Kidney (tissue), 14 donors: ENCODE data around the gene TRPM3. TPM values are rescaled to one million over a fixed set of nuclear protein-coding genes. Genes with fewer than 3 reads are reported as not detected.

Experiments
- DNase-seq, 5 donors: peaks; one replicate each; pipeline ENCODE4 v3.0.0-alpha.2; 2013 to 2020
- FAIRE-seq: peaks from 2 replicates; lab custom pipeline; 2012; peaks lifted over from hg19 to GRCh38; lab: Jason Lieb, UNC
- H3K27ac ChIP-seq, 2 donors: one replicate each; pipeline ENCODE4 v1.7.0; 2013; ENCODE audit warnings: low read depth in 2 of 2, low read length in 2 of 2, inconsistent platforms in 1 of 2
- H3K27me3 ChIP-seq: one replicate; pipeline ENCODE4 v1.7.1; 2013; ENCODE audit warnings: low read length, inconsistent platforms; ENCODE audit not compliant: control insufficient read depth, insufficient read depth
- H3K36me3 ChIP-seq, 3 donors: one replicate each; pipeline versions ENCODE4 v1.7.0 to v1.7.1; 2013; ENCODE audit warnings: low read length in 3 of 3, control low read depth in 1 of 3, inconsistent platforms in 1 of 3; ENCODE audit not compliant: insufficient read depth in 3 of 3, control insufficient read depth in 2 of 3
- H3K4me1 ChIP-seq, 3 donors: one replicate each; pipeline versions ENCODE4 v1.7.0 to v1.7.1; 2013; ENCODE audit warnings: low read length in 3 of 3, inconsistent platforms in 1 of 3, low read depth in 1 of 3; ENCODE audit not compliant: control insufficient read depth in 2 of 3, insufficient read depth in 2 of 3
- H3K4me3 ChIP-seq, 3 donors: one replicate each; pipeline versions ENCODE4 v1.7.0 to v1.8.1; 2013; ENCODE audit warnings: low read length in 3 of 3, control low read depth in 1 of 3, inconsistent platforms in 1 of 3
- H3K9ac ChIP-seq, 3 donors: one replicate each; pipeline versions ENCODE4 v1.7.0 to v1.7.1; 2013; ENCODE audit warnings: low read length in 3 of 3, control low read depth in 1 of 3, inconsistent platforms in 1 of 3
- H3K9me3 ChIP-seq, 3 donors: one replicate each; pipeline versions ENCODE4 v1.7.0 to v1.7.1; 2013; ENCODE audit warnings: low read length in 3 of 3, control low read depth in 1 of 3, inconsistent platforms in 1 of 3; ENCODE audit not compliant: control insufficient read depth in 2 of 3, insufficient read depth in 1 of 3
- intact Hi-C: fragments of 100-400 bp; cut with DNase I; formaldehyde crosslinking; loops from one replicate; pipeline ENCODE4 v1.11.1; 2022
- polyA plus RNA-seq: library from polyadenylated mRNA; stranded (reverse); fragments of 350-450 nt; fragmentation: Illumina TruSeq; extraction: RNeasy Lipid Tissue Mini Kit (QIAGEN cat#74804); gene quantifications from one replicate; pipeline ENCODE4 v1.2.3, GENCODE V29; 2014; ENCODE audit warnings: low read depth, low replicate concordance; ENCODE audit not compliant: insufficient read depth
- total RNA-seq: library from RNA; stranded (reverse); fragmentation: NEBNext Ultra II Directional; extraction: Animal tissue kit (Norgen Biotek cat#: 25700); gene quantifications from one replicate; pipeline ENCODE4 v1.2.1, GENCODE V29; 2021
- TF ChIP-seq, protein P1 (sequence below): IDR thresholded peaks from 3 replicates; pipeline ENCODE4 v1.5.1; 2012; ENCODE audit warnings: mild to moderate bottlenecking, moderate library complexity, borderline replicate concordance; ENCODE audit not compliant: insufficient read depth; ENCODE audit errors: extremely low read depth
- donor health status: control.
- donor health status: control.
- donor health status: control.
- donor health status: control.
- donor health status: control.
- donor health status: DM: yes; HTN: yes; CAD: no.
- donor health status: Normal renal cell carcinoma (clear cell type).

The TRPM3 gene
- total and polyA plus RNA-seq, 2 donors from 2014 or later, result 8.8 to 11.4 TPM

DNA sequence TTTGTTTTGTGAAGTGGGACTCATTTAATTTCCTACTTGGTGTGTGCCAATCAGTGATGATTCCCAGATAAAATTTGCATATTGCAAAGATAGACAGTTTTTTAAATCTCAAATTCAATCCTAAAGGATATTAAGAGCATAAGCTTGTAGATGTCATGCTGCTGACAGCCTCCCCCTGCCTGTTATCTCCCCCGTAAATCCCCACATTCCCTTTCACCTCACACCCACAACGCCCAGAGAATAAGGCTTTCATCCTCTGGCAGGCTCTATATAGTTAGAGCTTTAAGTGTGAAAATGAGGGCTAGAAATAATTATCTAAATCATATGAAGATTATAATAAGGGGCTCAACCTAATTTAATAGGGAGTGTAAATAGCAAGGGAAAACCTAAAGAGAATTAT, 265.0 kb downstream of the TRPM3 start:
- Histone ChIP-seq H3K4me1 (peaks cover 0 to 24% (median 21%) of the 10 kb centered on the region in 3 donors), H3K27me3 (no peaks in the 10 kb centered on the region), H3K9me3 (no peaks in the 10 kb centered on the region), H3K4me3 (no peak overlapping the region), H3K9ac (no peak overlapping the region), H3K27ac (no peak overlapping the region), H3K36me3 (peaks cover 0 to 17% (median 2%) of the 10 kb centered on the region in 3 donors)
- intact Hi-C loops, result no loop called here
- TF ChIP-seq, protein P1, sequence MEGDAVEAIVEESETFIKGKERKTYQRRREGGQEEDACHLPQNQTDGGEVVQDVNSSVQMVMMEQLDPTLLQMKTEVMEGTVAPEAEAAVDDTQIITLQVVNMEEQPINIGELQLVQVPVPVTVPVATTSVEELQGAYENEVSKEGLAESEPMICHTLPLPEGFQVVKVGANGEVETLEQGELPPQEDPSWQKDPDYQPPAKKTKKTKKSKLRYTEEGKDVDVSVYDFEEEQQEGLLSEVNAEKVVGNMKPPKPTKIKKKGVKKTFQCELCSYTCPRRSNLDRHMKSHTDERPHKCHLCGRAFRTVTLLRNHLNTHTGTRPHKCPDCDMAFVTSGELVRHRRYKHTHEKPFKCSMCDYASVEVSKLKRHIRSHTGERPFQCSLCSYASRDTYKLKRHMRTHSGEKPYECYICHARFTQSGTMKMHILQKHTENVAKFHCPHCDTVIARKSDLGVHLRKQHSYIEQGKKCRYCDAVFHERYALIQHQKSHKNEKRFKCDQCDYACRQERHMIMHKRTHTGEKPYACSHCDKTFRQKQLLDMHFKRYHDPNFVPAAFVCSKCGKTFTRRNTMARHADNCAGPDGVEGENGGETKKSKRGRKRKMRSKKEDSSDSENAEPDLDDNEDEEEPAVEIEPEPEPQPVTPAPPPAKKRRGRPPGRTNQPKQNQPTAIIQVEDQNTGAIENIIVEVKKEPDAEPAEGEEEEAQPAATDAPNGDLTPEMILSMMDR, result no peak
- FAIRE-seq (no peak), DNase-seq (no peak)

DNA sequence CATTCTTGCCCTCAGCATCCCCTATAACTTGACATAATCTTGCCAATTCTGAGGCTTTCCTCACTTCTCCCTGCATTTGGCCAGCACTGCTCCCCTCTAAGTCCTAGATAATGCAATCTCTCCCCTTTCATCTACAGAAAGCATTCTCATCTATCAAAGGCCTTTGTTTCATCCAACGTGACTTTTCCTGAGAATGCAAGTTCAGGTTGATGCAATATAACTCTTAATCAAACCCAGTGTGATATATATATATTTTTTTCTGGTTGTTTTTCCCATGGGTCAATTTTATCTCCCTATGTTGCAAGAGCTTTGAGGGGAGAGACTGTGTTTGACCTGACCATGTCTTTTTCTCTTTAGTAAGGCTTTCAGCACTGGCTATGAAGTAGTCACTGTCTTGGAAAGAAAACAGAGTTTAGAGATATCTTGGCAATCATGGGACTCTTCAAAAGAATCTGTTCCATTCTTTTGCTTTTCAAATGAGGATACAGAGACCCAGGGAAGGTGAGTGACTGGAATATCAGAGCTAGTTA, 268.6 kb downstream of the TRPM3 start:
- H3K9ac ChIP-seq, result no peak overlapping the region
- intact Hi-C loops, result no loop called here
- DNase-seq (no peak), FAIRE-seq (no peak)
- H3K4me3 ChIP-seq, result no peak overlapping the region
- no peaks in the 10 kb centered on the region for H3K9me3 ChIP-seq
- no peaks in the 10 kb centered on the region for H3K27me3 ChIP-seq
- TF ChIP-seq, protein P1, result no peak
- no peak overlapping the region for H3K27ac ChIP-seq
- H3K4me1 ChIP-seq, result peaks cover 0 to 13% (median 6%) of the 10 kb centered on the region in 3 donors
- H3K36me3 ChIP-seq, result peaks cover 0 to 4% (median 0%) of the 10 kb centered on the region in 3 donors

DNA sequence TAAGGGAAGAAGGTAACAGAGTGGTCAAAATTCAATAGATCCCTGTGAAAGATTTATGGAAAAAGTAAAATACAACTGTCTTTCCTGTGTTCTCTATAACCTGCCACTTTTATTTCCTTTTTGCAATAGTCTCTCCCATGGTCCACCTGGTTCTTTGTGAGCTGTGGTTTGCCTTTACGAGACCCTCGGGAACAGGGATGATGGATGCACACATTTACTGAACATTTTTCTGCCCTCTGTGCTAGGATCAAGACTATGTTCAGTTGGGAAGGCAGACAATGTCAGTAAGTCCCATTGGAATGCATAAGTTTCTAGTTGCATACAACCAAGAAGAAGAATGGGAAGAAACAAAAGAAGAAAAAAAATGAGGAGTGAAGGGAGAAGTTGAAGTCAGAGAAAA, 281.2 kb downstream of the TRPM3 start:
- Histone ChIP-seq H3K4me1 (no peaks in the 10 kb centered on the region), H3K4me3 (no peak overlapping the region), H3K9ac (no peak overlapping the region), H3K9me3 (no peaks in the 10 kb centered on the region), H3K36me3 (peaks cover 0 to 37% (median 4%) of the 10 kb centered on the region in 3 donors), H3K27me3 (no peaks in the 10 kb centered on the region), H3K27ac (no peak overlapping the region)
- intact Hi-C loops, result no loop called here
- TF ChIP-seq, protein P1, result no peak
- no peak for DNase-seq
- no peak for FAIRE-seq

DNA sequence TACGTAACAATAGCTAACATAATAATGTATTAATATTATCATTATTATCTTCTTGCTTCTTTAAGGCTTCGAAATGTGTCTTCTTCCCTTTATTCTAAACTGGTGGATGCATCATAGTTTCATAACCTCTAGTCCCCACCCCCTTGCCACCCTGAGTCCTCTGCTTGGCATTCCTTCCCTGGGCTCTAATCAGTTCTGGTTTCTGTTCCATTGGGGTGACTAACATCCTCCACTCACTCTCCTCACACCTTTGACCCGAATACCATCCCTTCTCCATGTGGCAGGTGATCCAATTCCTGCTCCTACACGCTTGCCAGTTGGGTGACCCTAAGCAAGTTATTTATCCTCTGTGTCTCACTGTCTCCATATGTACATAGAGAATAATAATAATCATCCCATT, 286.1 kb downstream of the TRPM3 start:
- no peak overlapping the region for H3K9ac ChIP-seq
- intact Hi-C loops, result no loop called here
- no peak overlapping the region for H3K27ac ChIP-seq
- FAIRE-seq (no peak), DNase-seq (no peak)
- H3K36me3 ChIP-seq, result peaks cover 0 to 28% (median 2%) of the 10 kb centered on the region in 3 donors
- H3K9me3 ChIP-seq, result no peaks in the 10 kb centered on the region
- TF ChIP-seq, protein P1, result no peak
- H3K4me3 ChIP-seq, result no peak overlapping the region
- peaks cover 0 to 8% (median 0%) of the 10 kb centered on the region in 3 donors for H3K4me1 ChIP-seq
- H3K27me3 ChIP-seq, result no peaks in the 10 kb centered on the region
